SK-N-SH (cell line): ENCODE measurements around the gene SLC35F6. TPM values are rescaled to one million over a fixed set of nuclear protein-coding genes. Genes with fewer than 3 reads are reported as not detected.

Source experiments
- CTCF ChIA-PET: fragments of 300-600, 350-600 bp; formaldehyde crosslinking; extraction: SDS; loops from one replicate; lab custom pipeline; 2021; lab: Yijun Ruan, JAX
- POLR2A ChIA-PET: fragments of 350-600 bp; sonication (Branson Sonifier 250); formaldehyde crosslinking; extraction: SDS; loops from one replicate; lab custom pipeline; 2020; ENCODE audit warnings: antibody characterized with exemption, inconsistent platforms; lab: Yijun Ruan, JAX
- DNase-seq: peaks from one replicate; pipeline ENCODE4 v3.0.0; 2012
- H2AFZ ChIP-seq: fragments of 200-600 bp; sonication (generic); 2 replicates; pipeline ENCODE4 v1.8.1; 2016; ENCODE audit warnings: antibody characterized with exemption, mild to moderate bottlenecking, low read depth
- H3F3A ChIP-seq: fragments of 200-600 bp; sonication (generic); replicated peaks from 2 replicates; pipeline ENCODE3; 2016; ENCODE audit warnings: antibody characterized with exemption, mild to moderate bottlenecking; ENCODE audit not compliant: insufficient read depth
- H3K27ac ChIP-seq, 2 experiments: fragments of 200-500 bp in 1 of 2; fragments of 200-600 bp in 1 of 2; sonication (Bioruptor generic) in 1 of 2; sonication (generic), shearing (Covaris generic) in 1 of 2; 2 replicates each; pipeline versions ENCODE4 v1.5.1 to v1.6.1; 2014 to 2016; ENCODE audit warnings: low read depth in 2 of 2, inconsistent platforms in 1 of 2, low read length in 1 of 2, mild to moderate bottlenecking in 1 of 2, mixed read lengths in 1 of 2
- H3K27me3 ChIP-seq: fragments of 200-600 bp; sonication (generic), shearing (Covaris generic); 2 replicates; pipeline ENCODE4 v1.6.1; 2016; ENCODE audit warnings: mixed run types; ENCODE audit not compliant: insufficient read depth
- H3K36me3 ChIP-seq, 2 experiments: fragments of 200-500 bp in 1 of 2; fragments of 200-600 bp in 1 of 2; sonication (Bioruptor generic) in 1 of 2; sonication (generic) in 1 of 2; replicated peaks in 1 of 2; 2 replicates each; pipeline versions ENCODE3 to v1.5.1; 2014 to 2016; ENCODE audit warnings: low read length in 1 of 2, mild to moderate bottlenecking in 1 of 2; ENCODE audit not compliant: insufficient read depth in 2 of 2, control insufficient read depth in 1 of 2
- H3K4me1 ChIP-seq, 2 experiments: fragments of 200-500 bp in 1 of 2; fragments of 200-600 bp in 1 of 2; sonication (Bioruptor generic) in 1 of 2; sonication (generic), shearing (Covaris generic) in 1 of 2; 2 replicates each; pipeline versions ENCODE4 v1.5.1 to v1.6.1; 2014 to 2016; ENCODE audit warnings: low read depth in 1 of 2, low read length in 1 of 2, mixed run types in 1 of 2; ENCODE audit not compliant: insufficient read depth in 2 of 2, control insufficient read depth in 1 of 2
- H3K4me2 ChIP-seq: fragments of 200-600 bp; sonication (generic), shearing (Covaris generic); 2 replicates; pipeline ENCODE4 v1.6.1; 2017; ENCODE audit warnings: mixed run types
- H3K4me3 ChIP-seq, 2 experiments: fragments of 200-500 bp in 1 of 2; fragments of 200-600 bp in 1 of 2; sonication (Bioruptor generic) in 1 of 2; sonication (generic), shearing (Covaris generic) in 1 of 2; 2 replicates each; pipeline versions ENCODE4 v1.5.1 to v1.8.1; 2014 to 2016; ENCODE audit warnings: low read depth in 2 of 2, inconsistent platforms in 1 of 2, low read length in 1 of 2, mild to moderate bottlenecking in 1 of 2, mixed read lengths in 1 of 2, moderate library complexity in 1 of 2
- H3K79me2 ChIP-seq: fragments of 200-600 bp; sonication (generic); 2 replicates; pipeline ENCODE4 v1.8.1; 2017; ENCODE audit warnings: mild to moderate bottlenecking; ENCODE audit not compliant: insufficient read depth
- H3K9ac ChIP-seq: fragments of 200-600 bp; sonication (generic); 2 replicates; pipeline ENCODE4 v1.6.1; 2017; ENCODE audit warnings: mixed run types
- H3K9me2 ChIP-seq: fragments of 200-600 bp; sonication (generic); 2 replicates; pipeline ENCODE4 v1.6.1; 2017; ENCODE audit warnings: mixed run types
- H3K9me3 ChIP-seq: fragments of 200-600 bp; sonication (generic); 2 replicates; pipeline ENCODE4 v1.6.1; 2017; ENCODE audit warnings: mixed run types, mild to moderate bottlenecking, moderate library complexity
- H4K20me1 ChIP-seq: fragments of 200-600 bp; sonication (generic); 2 replicates; pipeline ENCODE4 v1.6.1; 2017; ENCODE audit warnings: mild to moderate bottlenecking, mixed run types; ENCODE audit not compliant: insufficient read depth
- FOXJ3 ChIP-seq: sonication (generic); formaldehyde crosslinking; IDR thresholded peaks from 2 replicates; pipeline ENCODE4 v1.5.1; 2020; ENCODE audit warnings: mild to moderate bottlenecking, missing genetic modification reagents
- FOXM1 ChIP-seq: IDR thresholded peaks from 2 replicates; pipeline ENCODE4 v1.4.0; 2012; ENCODE audit warnings: low read depth, mild to moderate bottlenecking
- GABPA ChIP-seq: IDR thresholded peaks from 2 replicates; pipeline ENCODE4 v1.4.0; 2012; ENCODE audit warnings: low read depth, mild to moderate bottlenecking
- GATA2 ChIP-seq: sonication (generic); formaldehyde crosslinking; IDR thresholded peaks from 2 replicates; pipeline ENCODE4 v1.5.0; 2020; ENCODE audit warnings: mild to moderate bottlenecking, missing genetic modification reagents
- NRF1 ChIP-seq: IDR thresholded peaks from 2 replicates; pipeline ENCODE4 v1.6.1; 2012; ENCODE audit warnings: low read depth, mild to moderate bottlenecking, low read length
- RAD21 ChIP-seq: IDR thresholded peaks from 2 replicates; pipeline ENCODE4 v1.6.1; 2012; ENCODE audit warnings: mild to moderate bottlenecking, low read length
- RCOR1 ChIP-seq: fragments of 150-350 bp; IDR thresholded peaks from 2 replicates; pipeline ENCODE4 v1.6.1; 2017; ENCODE audit warnings: antibody characterized with exemption, low read length
- REST ChIP-seq: IDR thresholded peaks from 2 replicates; pipeline ENCODE4 v1.6.1; 2012; ENCODE audit warnings: mild to moderate bottlenecking, low read depth, low read length, moderate library complexity
- TCF12 ChIP-seq: IDR thresholded peaks from 2 replicates; pipeline ENCODE4 v1.4.0; 2012
- WGBS: methylation state at CpG from one replicate; pipeline ENCODE4 v1.1.6; 2017; ENCODE audit warnings: low lambda C conversion rate; 5-methylcytosine and 5-hydroxymethylcytosine counted together
- polyA plus RNA-seq, 3 experiments: library from polyadenylated mRNA; depleted of rRNA; stranded (reverse); fragments of >200 nt; gene quantifications; 2 replicates each; pipeline ENCODE4 v1.2.3, GENCODE V29; 2012

SLC35F6 gene
- polyA plus RNA-seq, 1 of the 3 experiments (the other 2 are of a cell fraction): 16.0 TPM

GRCh38 chr2:26733413-26733812 is 30.7 kb upstream of the SLC35F6 start:
- WGBS: 83% methylated on average over 9 of the region's 9 CpGs
- H3K9me3 ChIP-seq: no peaks in the 10 kb centered on the region
- no peak overlapping the region for H3K9ac ChIP-seq
- no peaks in the 10 kb centered on the region for H4K20me1 ChIP-seq
- no peaks in the 10 kb centered on the region for H3K79me2 ChIP-seq
- no peaks in the 10 kb centered on the region for H3F3A ChIP-seq
- CTCF ChIA-PET: interaction anchor here (1.1 to 22.3 kb wide), 5 partner anchors 13 to 123 kb away, joined by 3 to 944 read pairs (median 7); no protein-coding TSS in a partner anchor
- no peak overlapping the region for H3K27ac ChIP-seq
- POLR2A ChIA-PET: interaction anchor here (0.6 to 4.8 kb wide), 2 partner anchors 13 to 25 kb away, joined by 4 to 20 read pairs; no protein-coding TSS in a partner anchor
- no peak overlapping the region for H3K4me2 ChIP-seq
- no peaks in the 10 kb centered on the region for H3K27me3 ChIP-seq
- no peaks in the 10 kb centered on the region for H3K9me2 ChIP-seq
- TF ChIP-seq FOXM1 (no peak), GABPA (no peak), TCF12 (no peak), FOXJ3 (CRISPR knock-in tag) (no peak), NRF1 (no peak), RCOR1 (no peak)
- no peak overlapping the region for H2AFZ ChIP-seq
- peak; percentile 7 for DNase-seq
- H3K4me3 ChIP-seq: no peak overlapping the region
- no peaks in the 10 kb centered on the region for H3K36me3 ChIP-seq
- peaks cover 0 to 18% of the 10 kb centered on the region in 2 experiments; a peak in 1 of 4 replicates for H3K4me1 ChIP-seq

GRCh38 chr2:26735097-26735496 is 29.0 kb upstream of the SLC35F6 start:
- Histone ChIP-seq H3K27me3 (no peaks in the 10 kb centered on the region), H3K27ac (no peak overlapping the region), H3K4me1 (peaks cover 0 to 18% of the 10 kb centered on the region in 2 experiments; a peak in 1 of 4 replicates), H3K9me3 (no peaks in the 10 kb centered on the region), H3F3A (no peaks in the 10 kb centered on the region), H3K9me2 (no peaks in the 10 kb centered on the region)
- ChIA-PET CTCF (interaction anchor here (0.6 to 22.3 kb wide), 8 partner anchors 9 to 500 kb away, joined by 3 to 944 read pairs (median 4); no protein-coding TSS in a partner anchor), POLR2A (interaction anchor here (1.2 to 4.8 kb wide), 2 partner anchors 14 to 103 kb away, joined by 3 to 20 read pairs; no protein-coding TSS in a partner anchor)
- peak; percentile 80 for DNase-seq
- 62% methylated on average over 4 of the region's 5 CpGs for WGBS
- TF ChIP-seq TCF12: no peak
- no peak for TF ChIP-seq REST
- peak; percentile 14; the same call in 1 of the 2 replicates for TF ChIP-seq RAD21
- 0 out of 2 replicates have a peak, but pooled peaks have one; percentile 20 for TF ChIP-seq GATA2 (CRISPR knock-in tag)
- peak; percentile 75 for TF ChIP-seq RCOR1
- TF ChIP-seq, all 33 proteins: peak for 3
- Histone ChIP-seq H4K20me1 (no peaks in the 10 kb centered on the region), H3K9ac (no peak overlapping the region), H3K4me3 (no peak overlapping the region), H3K79me2 (no peaks in the 10 kb centered on the region), H3K4me2 (no peak overlapping the region), H2AFZ (no peak overlapping the region), H3K36me3 (no peaks in the 10 kb centered on the region)
